NCI-H2196 (cell line): ENCODE measurements around the gene RAMACL.

ENCODE experiments used
- DNase-seq: peaks from one replicate; lab custom pipeline; 2025; ENCODE audit not compliant: unreplicated experiment; lab: John Stamatoyannopoulos, UW

The RAMACL gene

GRCh38 chr6:166578536-166579236 is 7.8 kb downstream of the RAMACL start:
- DNase-seq, result no peak

- DNase-seq, result no peak
Measured at GRCh38 chr6:166575205-166575604, 11.3 kb downstream of the RAMACL start.

GRCh38 chr6:166573511-166574216 is 12.8 kb downstream of the RAMACL start:
- DNase-seq, result no peak

- no peak for DNase-seq
Measured at GRCh38 chr6:166572370-166573261, 13.9 kb downstream of the RAMACL start.

GRCh38 chr6:166570929-166571713 is 15.4 kb downstream of the RAMACL start:
- no peak for DNase-seq

- no peak for DNase-seq
Measured at GRCh38 chr6:166569206-166569605, 17.3 kb downstream of the RAMACL start.

GRCh38 chr6:166567813-166568212 is 18.7 kb downstream of the RAMACL start:
- DNase-seq, result no peak

- DNase-seq, result no peak
Measured at GRCh38 chr6:166567107-166567506, 19.4 kb downstream of the RAMACL start.

- no peak for DNase-seq
Measured at GRCh38 chr6:166566026-166567011, 20.2 kb downstream of the RAMACL start.

- no peak for DNase-seq
Measured at GRCh38 chr6:166565084-166565967, 21.2 kb downstream of the RAMACL start.

- DNase-seq, result no peak
Measured at GRCh38 chr6:166563805-166564204, 22.7 kb downstream of the RAMACL start.

- no peak for DNase-seq
Measured at GRCh38 chr6:166563200-166563599, 23.3 kb downstream of the RAMACL start.

- DNase-seq, result no peak
Measured at GRCh38 chr6:166562726-166563125, 23.8 kb downstream of the RAMACL start.

GRCh38 chr6:166561771-166562359 is 24.6 kb downstream of the RAMACL start:
- DNase-seq, result no peak

- DNase-seq, result no peak
Measured at GRCh38 chr6:166560222-166560621, 26.3 kb downstream of the RAMACL start.

- DNase-seq, result no peak
Measured at GRCh38 chr6:166559662-166560061, 26.8 kb downstream of the RAMACL start.

GRCh38 chr6:166559211-166559610 is 27.3 kb downstream of the RAMACL start:
- DNase-seq, result no peak
